AG04450 (cell line): ENCODE results near the gene WFDC9. TPM values are rescaled to one million over a fixed set of nuclear protein-coding genes. Genes with fewer than 3 reads are reported as not detected.
"Not testable (repeated sequence)": the region's sequence is repeated elsewhere in the genome, so short reads cannot be mapped to it uniquely, and the experiment has no call there.

Source experiments
- CTCF ChIA-PET: fragments of 300-600, 350-600 bp; formaldehyde crosslinking; extraction: SDS; loops from one replicate; lab custom pipeline; 2022; ENCODE audit warnings: antibody characterized with exemption, inconsistent platforms; lab: Charles Lee
- POLR2A ChIA-PET: fragments of 350-600 bp; formaldehyde crosslinking; extraction: SDS; loops from one replicate; lab custom pipeline; 2021; ENCODE audit warnings: antibody characterized with exemption, inconsistent platforms; lab: Yijun Ruan, JAX
- DNase-seq: peaks from one replicate; pipeline ENCODE4 v3.0.0-alpha.2; 2011; ENCODE audit warnings: low read depth, low spot score
- H3K27ac ChIP-seq: one replicate; pipeline ENCODE4 v1.5.1; 2012; ENCODE audit warnings: low read depth, low read length, control low read depth
- H3K27me3 ChIP-seq: one replicate; pipeline ENCODE4 v1.6.0; 2012; ENCODE audit warnings: low read length; ENCODE audit not compliant: control insufficient read depth, insufficient read depth
- H3K4me3 ChIP-seq: 2 replicates; pipeline ENCODE4 v1.5.1; 2011; ENCODE audit warnings: mild to moderate bottlenecking, low read depth, low read length, control low read depth
- H3K9me3 ChIP-seq: 2 replicates; pipeline ENCODE4 v1.5.1; 2012; ENCODE audit warnings: low read length; ENCODE audit not compliant: control insufficient read depth, insufficient read depth
- polyA plus RNA-seq: library from polyadenylated mRNA; depleted of rRNA; stranded (reverse); fragments of >200 nt; gene quantifications from 2 replicates; pipeline ENCODE4 v1.2.3, GENCODE V29; 2011
- TF ChIP-seq, protein P1 (sequence below): IDR thresholded peaks from 2 replicates; pipeline ENCODE4 v1.5.1; 2011; ENCODE audit warnings: low read depth, low read length, control low read depth, inconsistent platforms

The WFDC9 gene
- polyA plus RNA-seq, 1 experiment: not detected

DNA sequence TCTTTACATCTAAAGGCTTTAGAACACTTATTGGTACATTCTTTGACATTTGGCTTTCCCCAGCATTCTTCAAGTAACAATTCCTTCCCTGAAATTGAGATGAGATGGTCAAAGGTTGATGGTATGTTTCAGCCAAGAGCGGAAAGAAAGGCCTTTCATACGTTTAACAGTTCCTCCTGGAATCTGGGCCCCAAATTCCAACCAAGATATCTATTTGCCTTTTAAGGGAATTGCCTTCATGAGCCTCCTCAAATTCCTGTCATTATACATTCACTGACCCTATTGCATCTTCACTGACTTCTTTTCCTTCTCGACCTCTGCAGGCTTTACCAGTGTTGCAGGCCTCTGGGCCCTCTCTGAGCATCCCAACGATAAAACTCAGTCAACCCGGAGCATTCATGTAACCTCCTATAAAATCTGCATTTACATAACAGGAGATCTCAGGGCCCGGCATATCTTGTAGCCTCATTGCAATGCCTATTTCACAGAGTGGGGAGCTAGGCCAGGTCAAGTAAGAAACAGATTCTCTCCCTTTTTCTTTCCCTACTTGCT, 18.3 kb upstream of the WFDC9 start:
- Histone ChIP-seq H3K27ac (no peak overlapping the region), H3K27me3 (no peaks in the 10 kb centered on the region), H3K9me3 (no peaks in the 10 kb centered on the region), H3K4me3 (no peak overlapping the region)
- DNase-seq: no peak
- TF ChIP-seq, protein P1, sequence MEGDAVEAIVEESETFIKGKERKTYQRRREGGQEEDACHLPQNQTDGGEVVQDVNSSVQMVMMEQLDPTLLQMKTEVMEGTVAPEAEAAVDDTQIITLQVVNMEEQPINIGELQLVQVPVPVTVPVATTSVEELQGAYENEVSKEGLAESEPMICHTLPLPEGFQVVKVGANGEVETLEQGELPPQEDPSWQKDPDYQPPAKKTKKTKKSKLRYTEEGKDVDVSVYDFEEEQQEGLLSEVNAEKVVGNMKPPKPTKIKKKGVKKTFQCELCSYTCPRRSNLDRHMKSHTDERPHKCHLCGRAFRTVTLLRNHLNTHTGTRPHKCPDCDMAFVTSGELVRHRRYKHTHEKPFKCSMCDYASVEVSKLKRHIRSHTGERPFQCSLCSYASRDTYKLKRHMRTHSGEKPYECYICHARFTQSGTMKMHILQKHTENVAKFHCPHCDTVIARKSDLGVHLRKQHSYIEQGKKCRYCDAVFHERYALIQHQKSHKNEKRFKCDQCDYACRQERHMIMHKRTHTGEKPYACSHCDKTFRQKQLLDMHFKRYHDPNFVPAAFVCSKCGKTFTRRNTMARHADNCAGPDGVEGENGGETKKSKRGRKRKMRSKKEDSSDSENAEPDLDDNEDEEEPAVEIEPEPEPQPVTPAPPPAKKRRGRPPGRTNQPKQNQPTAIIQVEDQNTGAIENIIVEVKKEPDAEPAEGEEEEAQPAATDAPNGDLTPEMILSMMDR: no peak
- ChIA-PET POLR2A (no interaction called here), CTCF (interaction anchor here (1.3 kb wide), 1 partner anchor 20 kb away, joined by 6 read pairs; the partner anchor contains the start of gene WFDC10A)

DNA sequence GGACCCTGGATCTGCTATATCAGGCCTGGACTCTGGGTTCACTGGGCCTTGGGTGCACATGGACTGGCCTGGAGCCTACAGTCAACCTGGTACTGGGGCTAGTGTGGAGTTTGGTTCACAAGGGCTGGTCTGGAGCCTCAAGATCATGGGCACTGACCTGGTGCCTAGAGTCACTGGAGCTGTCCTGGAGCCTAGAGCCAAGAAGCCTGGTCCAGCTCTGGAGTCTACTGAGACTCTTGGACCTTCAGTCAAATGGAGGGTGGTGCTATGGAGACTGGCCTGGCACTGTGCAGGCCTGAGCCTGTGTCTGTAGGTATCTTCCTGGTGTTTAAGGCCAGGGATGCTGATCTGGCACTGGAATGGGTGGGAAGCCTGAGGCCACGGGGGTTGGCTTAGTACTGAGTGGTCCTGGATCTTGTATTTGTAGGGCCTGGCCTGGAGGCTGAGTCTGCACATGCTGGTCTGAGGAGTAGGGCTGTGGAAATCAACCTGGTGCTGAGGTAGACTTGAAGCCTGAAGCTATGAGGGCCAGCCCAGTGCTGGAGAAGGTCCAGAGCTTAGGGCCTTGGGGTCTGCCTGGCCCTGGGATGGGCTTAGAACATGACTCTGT, 16.5 kb upstream of the WFDC9 start:
- POLR2A ChIA-PET: no interaction called here
- CTCF ChIA-PET: no interaction called here
- TF ChIP-seq, protein P1: no peak

DNA sequence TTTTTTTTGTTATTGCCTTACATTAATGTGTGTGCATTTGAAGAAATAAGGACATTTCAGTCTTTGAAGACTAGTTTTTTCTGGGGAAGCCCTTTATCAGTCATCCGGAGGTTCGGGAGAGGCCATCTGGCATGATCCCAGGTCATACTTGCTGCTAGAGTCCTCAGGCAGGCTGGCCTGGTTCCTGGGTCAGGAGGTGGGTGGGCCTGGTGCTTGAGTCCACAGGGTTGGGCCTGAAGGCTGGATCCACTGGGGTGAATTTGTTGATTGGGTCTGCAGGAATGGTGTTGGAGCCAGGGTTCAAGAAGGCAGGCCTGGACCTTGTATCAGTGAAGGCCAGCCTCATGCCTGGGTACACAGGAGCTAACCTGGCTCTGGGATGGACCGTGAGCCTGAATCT, 15.8 kb upstream of the WFDC9 start:
- POLR2A ChIA-PET: no interaction called here
- CTCF ChIA-PET: no interaction called here
- no peak for DNase-seq
- TF ChIP-seq, protein P1: no peak
- H3K4me3 ChIP-seq: no peak overlapping the region
- H3K27ac ChIP-seq: no peak overlapping the region
- H3K9me3 ChIP-seq: no peaks in the 10 kb centered on the region
- no peaks in the 10 kb centered on the region for H3K27me3 ChIP-seq

More for the DNA sequence above, 16.5 kb upstream of the WFDC9 start:
- no peak overlapping the region for H3K27ac ChIP-seq
- H3K9me3 ChIP-seq: no peaks in the 10 kb centered on the region
- DNase-seq: no peak
- H3K27me3 ChIP-seq: no peaks in the 10 kb centered on the region
- no peak overlapping the region for H3K4me3 ChIP-seq

DNA sequence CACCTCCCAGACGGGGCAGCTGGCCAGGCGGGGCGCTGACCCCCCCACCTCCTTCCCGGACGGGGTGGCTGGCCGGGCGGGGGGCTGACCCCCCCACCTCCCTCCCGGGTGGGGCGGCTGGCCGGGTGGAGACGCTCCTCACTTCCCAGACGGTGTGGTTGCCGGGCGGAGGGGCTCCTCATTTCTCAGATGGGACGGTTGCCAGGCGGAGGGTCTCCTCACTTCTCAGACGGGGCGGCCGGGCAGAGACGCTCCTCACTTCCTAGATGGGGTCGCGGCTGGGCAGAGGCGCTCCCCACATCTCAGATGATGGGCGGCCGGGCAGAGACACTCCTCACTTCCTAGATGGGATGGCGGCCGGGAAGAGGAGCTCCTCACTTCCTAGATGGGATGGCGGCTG, 14.8 kb upstream of the WFDC9 start:
- H3K4me3 ChIP-seq, H3K27ac ChIP-seq, H3K9me3 ChIP-seq, POLR2A ChIA-PET, H3K27me3 ChIP-seq, DNase-seq, CTCF ChIA-PET: not testable (repeated sequence)

DNA sequence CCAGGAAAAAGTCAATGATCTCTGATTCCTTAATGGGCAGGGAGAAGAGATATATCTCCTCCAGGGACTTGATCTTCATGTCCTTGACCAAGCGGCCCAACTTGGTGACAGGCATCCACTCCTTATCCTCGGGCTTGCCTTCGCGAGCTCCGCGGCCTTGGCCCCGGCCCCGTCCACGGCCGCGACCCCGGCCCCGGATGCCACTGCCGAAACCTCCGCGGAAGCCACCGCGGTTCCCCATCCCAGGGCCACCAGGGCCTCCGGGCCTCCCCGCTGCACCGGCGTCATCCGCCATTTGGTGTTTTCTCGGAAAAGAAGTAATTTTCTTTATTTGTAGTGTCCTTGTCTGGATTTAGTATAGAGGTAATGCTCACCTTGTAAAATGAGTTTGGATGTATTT, 10.0 kb upstream of the WFDC9 start:
- H3K27ac ChIP-seq, CTCF ChIA-PET, DNase-seq, POLR2A ChIA-PET, H3K4me3 ChIP-seq, H3K27me3 ChIP-seq, H3K9me3 ChIP-seq: not testable (repeated sequence)

DNA sequence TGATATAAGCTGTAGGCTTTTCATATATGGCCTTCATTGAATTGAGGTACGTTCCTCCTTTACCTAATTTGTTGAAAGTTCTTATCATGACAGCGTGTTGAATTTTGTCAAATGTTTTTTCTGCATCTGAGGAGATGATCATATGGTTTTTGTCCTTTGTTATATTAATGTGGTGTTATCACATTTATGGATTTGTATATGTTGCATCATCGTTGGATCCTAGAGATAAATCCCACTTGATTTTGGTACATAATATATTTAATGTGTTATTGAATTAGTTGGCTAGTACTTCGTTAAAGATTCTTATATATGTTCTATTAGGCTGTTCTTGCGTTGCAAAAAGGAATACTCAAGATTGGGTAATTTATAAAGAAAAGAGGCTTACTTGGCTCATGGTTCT, 8.6 kb upstream of the WFDC9 start:
- ChIA-PET CTCF (no interaction called here), POLR2A (no interaction called here)
- H3K4me3 ChIP-seq: no peak overlapping the region
- TF ChIP-seq, protein P1: no peak
- DNase-seq: no peak
- no peaks in the 10 kb centered on the region for H3K9me3 ChIP-seq
- no peaks in the 10 kb centered on the region for H3K27me3 ChIP-seq
- no peak overlapping the region for H3K27ac ChIP-seq
